ENCODE measurements around the gene HLCS. TPM values are rescaled to one million over a fixed set of nuclear protein-coding genes. Genes with fewer than 3 reads are reported as not detected.

Gene HLCS
- total and polyA plus RNA-seq, 2 experiments from 2014 or later: 10.6 to 30.4 TPM

GRCh38 chr21:36790616-36791015 is 175.9 kb downstream of the HLCS start:
- Histone ChIP-seq H3K36me3 (replicated peaks; ENCODE audit: insufficient read depth, low read depth) (no peaks in the 10 kb centered on the region), H3K4me1 (ENCODE audit: insufficient read depth) (peaks cover 6% of the 10 kb centered on the region), H3K4me2 (no peak overlapping the region), H3K9me2 (replicated peaks; ENCODE audit: insufficient read depth) (no peaks in the 10 kb centered on the region), H2AFZ (no peak overlapping the region), H3K79me2 (no peaks in the 10 kb centered on the region), H3K9me3 (ENCODE audit: low read depth) (no peaks in the 10 kb centered on the region), H3K4me3 (no peak overlapping the region), H3K27me3 (no peaks in the 10 kb centered on the region), H4K20me1 (ENCODE audit: insufficient read depth, poor library complexity, severe bottlenecking) (no peaks in the 10 kb centered on the region), H3K27ac (no peak overlapping the region)
- DNase-seq (ENCODE audit: low spot score): no peak
- 79% methylated on average over 7 of the region's 7 CpGs for WGBS (ENCODE audit: low lambda C conversion rate, missing lambda C conversion rate)
- TF ChIP-seq EZH2phosphoT487 (IDR thresholded peaks at IDR 0.05; ENCODE audit: low read depth, severe bottlenecking, unreplicated experiment) (no peak), EZH2 (IDR thresholded peaks at IDR 0.05; ENCODE audit: borderline replicate concordance) (no peak)

- Histone ChIP-seq H3K36me3 (replicated peaks; ENCODE audit: insufficient read depth, low read depth) (no peaks in the 10 kb centered on the region), H3K4me3 (no peak overlapping the region), H3K9me3 (ENCODE audit: low read depth) (no peaks in the 10 kb centered on the region), H3K27me3 (no peaks in the 10 kb centered on the region), H3K4me1 (ENCODE audit: insufficient read depth) (peaks cover 11% of the 10 kb centered on the region), H3K79me2 (no peaks in the 10 kb centered on the region), H3K9me2 (replicated peaks; ENCODE audit: insufficient read depth) (no peaks in the 10 kb centered on the region), H2AFZ (no peak overlapping the region), H4K20me1 (ENCODE audit: insufficient read depth, poor library complexity, severe bottlenecking) (no peaks in the 10 kb centered on the region), H3K27ac (peak overlapping the region; percentile 87), H3K4me2 (peak overlapping the region; percentile 58)
- 34% methylated on average over 12 of the region's 12 CpGs for WGBS (ENCODE audit: low lambda C conversion rate, missing lambda C conversion rate)
- TF ChIP-seq CTCF (IDR thresholded peaks at IDR 0.05; ENCODE audit: poor library complexity): no peak
- no peak for TF ChIP-seq EZH2phosphoT487 (IDR thresholded peaks at IDR 0.05; ENCODE audit: low read depth, severe bottlenecking, unreplicated experiment)
- no peak for TF ChIP-seq EZH2 (IDR thresholded peaks at IDR 0.05; ENCODE audit: borderline replicate concordance)
- peak; percentile 72 for DNase-seq (ENCODE audit: low spot score)
Measured at GRCh38 chr21:36788120-36788638, 178.3 kb downstream of the HLCS start.

- Histone ChIP-seq H3K4me2 (no peak overlapping the region), H4K20me1 (ENCODE audit: insufficient read depth, poor library complexity, severe bottlenecking) (no peaks in the 10 kb centered on the region)
- WGBS (ENCODE audit: low lambda C conversion rate, missing lambda C conversion rate): 75% methylated on average over 4 of the region's 4 CpGs
Measured at GRCh38 chr21:36786186-36786585, 180.3 kb downstream of the HLCS start.

GRCh38 chr21:36785615-36786014 is 180.9 kb downstream of the HLCS start:
- Histone ChIP-seq H3K9me2 (replicated peaks; ENCODE audit: insufficient read depth) (no peaks in the 10 kb centered on the region), H3K79me2 (no peaks in the 10 kb centered on the region), H3K4me2 (no peak overlapping the region), H3K27me3 (no peaks in the 10 kb centered on the region), H3K27ac (no peak overlapping the region), H3K36me3 (replicated peaks; ENCODE audit: insufficient read depth, low read depth) (no peaks in the 10 kb centered on the region), H3K4me1 (ENCODE audit: insufficient read depth) (peaks cover 11% of the 10 kb centered on the region), H4K20me1 (ENCODE audit: insufficient read depth, poor library complexity, severe bottlenecking) (no peaks in the 10 kb centered on the region), H3K9me3 (ENCODE audit: low read depth) (no peaks in the 10 kb centered on the region), H3K4me3 (no peak overlapping the region), H2AFZ (no peak overlapping the region)
- no peak for DNase-seq (ENCODE audit: low spot score)
- TF ChIP-seq EZH2phosphoT487 (IDR thresholded peaks at IDR 0.05; ENCODE audit: low read depth, severe bottlenecking, unreplicated experiment): no peak
- TF ChIP-seq CTCF (IDR thresholded peaks at IDR 0.05; ENCODE audit: poor library complexity): no peak
- no peak for TF ChIP-seq EZH2 (IDR thresholded peaks at IDR 0.05; ENCODE audit: borderline replicate concordance)
- WGBS (ENCODE audit: low lambda C conversion rate, missing lambda C conversion rate): 93% methylated on average over 2 of the region's 2 CpGs

More at GRCh38 chr21:36786186-36786585, 180.3 kb downstream of the HLCS start:
- H3K4me1 ChIP-seq (ENCODE audit: insufficient read depth): peaks cover 11% of the 10 kb centered on the region
- no peak overlapping the region for H3K27ac ChIP-seq
- no peaks in the 10 kb centered on the region for H3K79me2 ChIP-seq
- H3K36me3 ChIP-seq (replicated peaks; ENCODE audit: insufficient read depth, low read depth): no peaks in the 10 kb centered on the region
- no peaks in the 10 kb centered on the region for H3K9me2 ChIP-seq (replicated peaks; ENCODE audit: insufficient read depth)
- TF ChIP-seq CTCF (IDR thresholded peaks at IDR 0.05; ENCODE audit: poor library complexity): no peak
- TF ChIP-seq EZH2 (IDR thresholded peaks at IDR 0.05; ENCODE audit: borderline replicate concordance): no peak
- DNase-seq (ENCODE audit: low spot score): no peak
- H2AFZ ChIP-seq: no peak overlapping the region
- H3K9me3 ChIP-seq (ENCODE audit: low read depth): no peaks in the 10 kb centered on the region
- no peak overlapping the region for H3K4me3 ChIP-seq
- no peaks in the 10 kb centered on the region for H3K27me3 ChIP-seq
